Activated CD4-positive, alpha-beta memory T cell treated with anti-CD3 and anti-CD28 coated beads for 36 hours (primary cell): Measurements from ENCODE around the gene FERMT2. TPM values are rescaled to one million over a fixed set of nuclear protein-coding genes. Genes with fewer than 3 reads are reported as not detected.

Experiments used
- CTCF ChIA-PET: fragments of 350-600 bp; sonication (Branson Sonifier 250); formaldehyde crosslinking; loops from one replicate; lab custom pipeline; 2021; ENCODE audit warnings: antibody characterized with exemption, inconsistent platforms; lab: Charles Lee
- POLR2A ChIA-PET: fragments of 350-600 bp; sonication (Branson Sonifier 250); formaldehyde crosslinking; loops from one replicate; lab custom pipeline; 2021; ENCODE audit warnings: antibody characterized with exemption; lab: Charles Lee
- DNase-seq: peaks from one replicate; pipeline ENCODE4 v3.0.0-alpha.2; 2020
- H3K27ac Mint-ChIP-seq: one replicate; pipeline ENCODE4 v1.8.0; 2021; ENCODE audit warnings: mixed read lengths
- H3K27me3 Mint-ChIP-seq: one replicate; pipeline ENCODE4 v1.8.0; 2021; ENCODE audit warnings: mixed read lengths
- H3K36me3 Mint-ChIP-seq: one replicate; pipeline ENCODE4 v1.8.0; 2021; ENCODE audit warnings: mixed read lengths
- H3K4me1 Mint-ChIP-seq: one replicate; pipeline ENCODE4 v1.8.0; 2021; ENCODE audit warnings: low read depth, mixed read lengths
- H3K4me3 Mint-ChIP-seq: one replicate; pipeline ENCODE4 v1.8.0; 2021; ENCODE audit warnings: mild to moderate bottlenecking, mixed read lengths
- H3K9me3 Mint-ChIP-seq: one replicate; pipeline ENCODE4 v1.8.0; 2021; ENCODE audit warnings: mixed read lengths
- intact Hi-C: fragments of 100-400 bp; cut with micrococcal nuclease; formaldehyde crosslinking; loops from one replicate; pipeline ENCODE4 v1.15.1; 2023
- total RNA-seq, 2 experiments: library from RNA; stranded (reverse); gene quantifications; one replicate each; pipeline ENCODE4 v1.2.3, GENCODE V29; 2021

FERMT2 gene
- total RNA-seq, 2 experiments from 2014 or later = 3.8 to 5.3 TPM

DNA sequence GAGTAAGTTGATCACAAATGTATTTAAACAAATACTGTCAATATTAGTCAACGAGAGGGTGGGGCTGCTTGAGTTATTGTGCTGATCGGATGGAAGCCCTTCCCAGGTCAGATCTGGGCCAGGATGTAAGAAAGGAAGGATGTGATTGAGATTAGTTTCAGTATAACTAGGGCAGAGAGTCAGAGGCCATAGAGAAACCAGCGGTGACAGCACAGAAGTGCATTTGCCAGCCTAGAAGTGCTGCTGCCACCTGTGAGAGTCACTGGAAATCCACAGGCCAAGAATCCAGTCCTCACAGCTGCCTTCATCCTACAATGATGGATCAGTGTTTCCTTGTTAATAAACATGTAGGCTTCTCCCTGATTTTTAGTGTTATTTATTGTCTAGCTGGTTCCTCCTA, 9.8 kb upstream of the FERMT2 start:
- Mint-ChIP-seq H3K36me3 (no peaks in the 10 kb centered on the region), H3K27ac (no peak overlapping the region), H3K4me3 (no peak overlapping the region), H3K4me1 (peaks cover 7% of the 10 kb centered on the region), H3K27me3 (no peaks in the 10 kb centered on the region), H3K9me3 (no peaks in the 10 kb centered on the region)
- intact Hi-C loops = loop anchor here (1.0 to 5.0 kb wide), 2 partner anchors 137 to 347 kb away; no protein-coding TSS in a partner anchor
- peak; percentile 32 for DNase-seq
- POLR2A ChIA-PET = no interaction called here
- CTCF ChIA-PET = interaction anchor here (0.6 to 6.1 kb wide), 28 partner anchors 8 to 1872 kb away, joined by 3 to 69 read pairs (median 3); partner anchors contain the start of gene FERMT2

DNA sequence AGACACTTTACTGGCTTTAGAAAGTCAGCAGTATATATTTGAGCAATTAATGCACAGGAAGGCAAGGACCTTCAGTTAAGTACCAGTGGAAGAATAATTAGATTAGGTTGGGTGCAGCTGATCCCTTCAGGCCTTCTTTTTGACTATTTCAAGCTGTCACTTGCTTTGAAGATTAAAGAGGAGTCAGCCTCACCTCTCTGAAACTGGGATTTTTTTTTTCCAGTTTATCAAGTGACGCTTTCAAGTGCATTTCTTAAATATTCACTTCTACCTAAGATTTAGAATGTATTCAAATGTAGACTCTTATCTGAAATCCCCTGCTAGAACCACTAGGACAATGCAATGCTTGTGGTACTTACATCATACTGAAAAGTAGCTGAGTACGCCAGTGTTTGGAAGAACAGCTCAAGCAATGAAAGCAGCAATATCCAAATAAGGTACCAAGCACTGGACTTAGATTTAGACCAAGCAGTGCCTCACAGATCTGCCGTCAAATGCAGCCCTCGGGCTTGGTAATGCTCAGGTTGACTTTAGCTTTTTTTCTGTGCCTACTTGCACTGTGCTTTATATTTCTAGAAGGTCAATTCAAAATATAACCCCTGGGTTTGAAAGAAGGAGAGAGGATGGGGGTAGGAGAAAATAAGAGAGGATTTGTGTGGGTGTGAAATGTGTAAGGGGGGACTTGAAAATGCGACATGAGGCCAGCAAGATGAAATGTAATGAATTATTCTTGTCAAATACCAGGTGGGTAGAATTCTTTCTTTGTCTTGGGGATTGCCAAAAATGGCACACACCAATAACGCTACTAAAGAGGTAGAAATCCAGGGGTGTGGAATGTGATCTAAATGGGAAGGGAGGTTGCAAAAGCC, 3.7 kb upstream of the FERMT2 start:
- DNase-seq = no peak
- ChIA-PET CTCF (interaction anchor here (1.2 kb wide), 1 partner anchor 9 kb away, joined by 3 read pairs; no protein-coding TSS in a partner anchor), POLR2A (no interaction called here)
- Mint-ChIP-seq H3K27ac (peak overlapping the region; percentile 26), H3K4me1 (peaks cover 29% of the 10 kb centered on the region), H3K27me3 (peaks cover 22% of the 10 kb centered on the region), H3K4me3 (no peak overlapping the region), H3K36me3 (no peaks in the 10 kb centered on the region), H3K9me3 (no peaks in the 10 kb centered on the region)
- intact Hi-C loops = loop anchor here (1.0 to 10.0 kb wide), 2 partner anchors 32 to 540 kb away; no protein-coding TSS in a partner anchor

DNA sequence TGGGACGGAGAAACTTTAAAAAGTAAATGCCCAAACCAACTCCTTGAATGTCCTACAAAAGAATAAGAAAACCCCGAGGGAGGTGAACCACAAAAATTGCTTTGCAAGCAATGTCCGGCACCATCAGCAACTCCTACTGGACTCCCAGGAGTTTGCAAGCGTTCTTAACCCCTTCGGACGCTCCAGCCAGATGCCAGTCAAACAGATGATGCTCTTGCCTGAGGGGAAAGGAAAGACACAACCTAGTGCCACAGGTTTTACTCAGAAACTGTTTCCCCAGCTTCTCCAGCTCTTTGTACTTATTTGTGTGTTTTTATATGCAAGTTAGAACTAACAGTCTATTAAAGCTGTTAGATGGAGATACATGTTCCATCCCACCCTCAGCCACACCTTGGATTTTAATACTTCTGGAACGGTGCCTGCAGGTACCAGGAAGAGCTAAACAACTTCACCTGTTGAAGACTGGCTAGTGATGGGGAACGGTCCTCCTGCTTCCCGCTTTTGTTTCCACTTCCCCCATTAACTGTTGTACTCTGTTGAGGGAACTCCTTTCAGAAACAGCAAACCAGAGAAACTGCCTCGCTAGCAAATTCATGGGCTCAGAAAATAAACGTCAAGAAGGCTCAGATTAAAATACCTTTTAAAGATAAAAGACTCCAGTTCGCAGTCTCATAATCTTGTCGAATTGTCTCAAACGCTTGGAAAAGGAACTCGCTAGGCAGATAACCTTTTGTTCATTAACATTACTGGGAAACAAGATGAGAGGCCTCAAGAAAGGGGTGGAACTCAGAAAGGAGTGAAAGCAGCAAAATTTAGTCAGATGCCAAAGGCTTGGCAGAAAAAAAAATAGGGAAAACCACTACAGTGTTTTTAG, 1.1 kb upstream of the FERMT2 start:
- POLR2A ChIA-PET = no interaction called here
- DNase-seq = no peak
- H3K27me3 Mint-ChIP-seq = peaks cover 40% of the 10 kb centered on the region

DNA sequence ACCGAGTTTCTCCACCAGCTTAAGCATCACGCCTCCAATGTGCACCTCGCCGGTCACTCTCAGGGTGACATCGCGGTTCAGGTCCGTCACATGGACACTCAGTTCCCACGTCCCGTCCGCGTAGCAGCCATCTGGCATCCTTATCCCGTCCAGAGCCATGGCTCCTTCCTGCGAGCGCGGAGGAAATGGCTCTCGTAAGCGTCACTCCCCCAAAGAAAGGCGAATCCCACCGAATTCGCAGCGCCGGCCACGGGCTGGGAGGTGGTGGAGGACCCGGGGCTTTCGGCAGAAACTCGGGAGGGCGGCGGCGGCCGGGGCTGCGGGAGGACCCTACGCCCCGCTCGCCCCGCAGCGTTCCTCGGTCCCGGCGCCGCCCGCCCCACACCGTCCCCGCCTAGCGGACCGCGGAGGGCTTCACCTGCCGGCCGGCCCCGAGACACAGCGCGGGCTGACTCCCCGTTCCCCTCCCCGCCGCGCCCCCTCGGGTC, 396 bp downstream of the FERMT2 start:
- Mint-ChIP-seq H3K36me3 (no peaks in the 10 kb centered on the region), H3K4me1 (peaks cover 33% of the 10 kb centered on the region), H3K4me3 (peak overlapping the region; percentile 83), H3K27ac (peak overlapping the region; percentile 9), H3K9me3 (no peaks in the 10 kb centered on the region), H3K27me3 (peaks cover 45% of the 10 kb centered on the region)
- intact Hi-C loops = loop anchor here (1.0 to 10.0 kb wide), 4 partner anchors 32 to 536 kb away; partner anchors contain the start of gene DDHD1
- ChIA-PET POLR2A (no interaction called here), CTCF (interaction anchor here (1.4 kb wide), 1 partner anchor 10 kb away, joined by 4 read pairs; no protein-coding TSS in a partner anchor)
- peak; percentile 34 for DNase-seq

More for the DNA sequence above, 1.1 kb upstream of the FERMT2 start:
- Mint-ChIP-seq H3K4me1 (peaks cover 33% of the 10 kb centered on the region), H3K36me3 (no peaks in the 10 kb centered on the region), H3K27ac (no peak overlapping the region), H3K4me3 (peak overlapping the region; percentile 62), H3K9me3 (no peaks in the 10 kb centered on the region)
- CTCF ChIA-PET = interaction anchor here (0.8 to 1.1 kb wide), 2 partner anchors 9 to 10 kb away, joined by 3 to 4 read pairs; no protein-coding TSS in a partner anchor
- intact Hi-C loops = loop anchor here (2.0 to 10.0 kb wide), 3 partner anchors 201 to 537 kb away; partner anchors contain the start of gene DDHD1

DNA sequence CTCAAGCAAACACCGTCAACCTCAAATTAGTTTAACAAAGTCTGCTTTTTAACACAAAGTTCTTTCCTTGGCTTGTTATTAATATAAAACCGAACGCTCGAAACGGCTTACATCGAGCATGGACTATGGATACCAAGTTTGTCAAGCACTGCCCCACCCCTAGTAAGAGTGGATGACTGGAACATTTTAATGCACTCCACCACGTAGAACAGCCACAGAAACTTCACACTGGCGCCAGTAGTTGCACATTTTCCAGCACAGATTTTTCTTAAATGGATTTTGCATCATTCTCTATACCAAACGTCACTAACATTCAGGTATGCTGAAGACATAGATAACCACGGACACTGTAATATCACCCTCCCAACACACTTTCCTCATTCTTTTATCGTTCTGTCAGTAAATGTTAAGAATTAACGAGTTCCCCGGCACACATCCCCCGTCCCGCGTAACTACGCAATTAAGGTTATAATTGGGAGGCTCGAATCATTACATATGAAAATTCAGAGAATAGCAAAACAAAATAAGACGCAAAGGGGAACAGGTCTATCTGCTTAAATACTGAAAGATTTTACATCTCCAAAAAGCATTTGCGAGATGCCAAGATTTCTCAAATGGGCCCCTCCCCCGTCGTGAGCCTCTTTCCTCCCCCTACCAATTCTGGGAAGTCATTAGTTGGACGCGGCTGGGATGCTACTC, 990 bp downstream of the FERMT2 start:
- peak; percentile 23 for DNase-seq
- intact Hi-C loops = loop anchor here (1.0 to 10.0 kb wide), 4 partner anchors 32 to 535 kb away; partner anchors contain the start of gene DDHD1
- H3K4me3 Mint-ChIP-seq = peak overlapping the region; percentile 83
- peaks cover 47% of the 10 kb centered on the region for H3K27me3 Mint-ChIP-seq
- H3K27ac Mint-ChIP-seq = no peak overlapping the region
- ChIA-PET POLR2A (no interaction called here), CTCF (interaction anchor here (1.4 to 1.8 kb wide), 3 partner anchors 11 to 105 kb away, joined by 4 to 5 read pairs (median 5); no protein-coding TSS in a partner anchor)
- peaks cover 32% of the 10 kb centered on the region for H3K4me1 Mint-ChIP-seq
- H3K36me3 Mint-ChIP-seq = no peaks in the 10 kb centered on the region
- H3K9me3 Mint-ChIP-seq = no peaks in the 10 kb centered on the region

DNA sequence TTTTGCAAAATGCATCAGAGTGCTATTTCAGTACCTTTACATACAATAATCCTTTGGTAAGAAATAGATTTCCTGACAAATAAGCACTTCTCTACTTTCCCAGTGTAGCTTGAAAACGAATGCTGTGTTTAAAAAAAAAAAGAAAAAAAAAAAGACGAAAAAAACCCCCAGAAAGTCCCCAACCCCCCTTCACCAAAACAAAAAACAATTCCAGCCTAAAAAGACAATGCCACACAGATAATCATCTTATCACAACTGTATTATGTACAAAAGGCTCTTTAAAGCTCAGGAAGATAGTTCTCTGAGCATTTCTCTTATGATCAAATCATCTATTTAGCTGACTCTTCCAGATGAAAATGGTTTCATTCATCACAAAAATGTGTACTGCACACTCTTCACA, 1.6 kb downstream of the FERMT2 start:
- peak overlapping the region; percentile 83 for H3K4me3 Mint-ChIP-seq
- CTCF ChIA-PET = interaction anchor here (0.6 to 1.8 kb wide), 3 partner anchors 18 to 106 kb away, joined by 3 to 5 read pairs (median 5); no protein-coding TSS in a partner anchor
- H3K27me3 Mint-ChIP-seq = peaks cover 50% of the 10 kb centered on the region
- POLR2A ChIA-PET = interaction anchor here (0.6 to 1.0 kb wide), 2 partner anchors 11 to 13 kb away, joined by 3 to 4 read pairs; no protein-coding TSS in a partner anchor
- H3K4me1 Mint-ChIP-seq = peaks cover 28% of the 10 kb centered on the region
- no peak overlapping the region for H3K27ac Mint-ChIP-seq
- DNase-seq = no peak
- no peaks in the 10 kb centered on the region for H3K9me3 Mint-ChIP-seq
- intact Hi-C loops = no loop called here
- H3K36me3 Mint-ChIP-seq = no peaks in the 10 kb centered on the region

DNA sequence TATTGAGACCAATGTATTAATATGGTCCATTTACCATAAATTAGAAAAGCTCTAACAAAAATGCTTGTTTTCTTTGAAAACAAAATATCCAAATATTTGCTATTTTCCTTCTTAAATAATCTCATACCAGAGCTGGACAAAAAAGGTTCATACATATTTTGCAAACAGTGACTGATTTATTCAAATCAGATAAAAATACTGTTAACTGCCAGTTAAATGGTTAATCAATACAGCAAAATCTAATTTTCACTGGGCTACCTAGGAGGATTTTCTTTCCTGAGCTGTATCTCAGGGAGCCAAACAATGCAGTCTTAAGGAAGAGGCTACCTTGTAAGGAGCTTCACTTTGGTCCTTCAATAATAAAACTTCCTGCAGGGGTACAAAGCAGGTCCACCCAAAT, 2.0 kb downstream of the FERMT2 start:
- POLR2A ChIA-PET = interaction anchor here (0.5 to 1.0 kb wide), 3 partner anchors 11 to 124 kb away, joined by 3 to 4 read pairs (median 4); no protein-coding TSS in a partner anchor
- no peak overlapping the region for H3K4me3 Mint-ChIP-seq
- no peaks in the 10 kb centered on the region for H3K36me3 Mint-ChIP-seq
- no peaks in the 10 kb centered on the region for H3K9me3 Mint-ChIP-seq
- DNase-seq = no peak
- no peak overlapping the region for H3K27ac Mint-ChIP-seq
- CTCF ChIA-PET = interaction anchor here (0.6 to 1.8 kb wide), 4 partner anchors 18 to 170 kb away, joined by 3 to 5 read pairs (median 4); no protein-coding TSS in a partner anchor
- H3K27me3 Mint-ChIP-seq = peaks cover 50% of the 10 kb centered on the region
- intact Hi-C loops = no loop called here
- H3K4me1 Mint-ChIP-seq = peaks cover 24% of the 10 kb centered on the region

DNA sequence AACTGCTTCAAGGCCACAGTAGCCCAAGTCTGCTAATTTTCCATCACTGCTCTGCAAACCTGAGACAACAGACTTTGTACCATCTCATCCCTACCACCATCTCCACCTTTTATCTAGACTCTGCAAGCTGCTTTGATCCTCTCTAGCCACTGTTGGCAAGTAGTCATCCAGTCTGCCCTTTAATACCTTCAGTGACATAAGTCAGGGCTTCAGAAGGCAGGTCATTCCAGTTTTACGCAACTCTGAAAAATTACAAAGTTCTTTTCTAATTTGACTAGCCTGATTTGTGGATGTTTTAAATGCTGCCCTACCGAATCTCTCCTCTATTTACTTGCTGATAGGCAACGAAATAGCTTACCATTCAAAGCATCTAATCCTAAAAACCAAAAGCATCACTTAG, 2.8 kb downstream of the FERMT2 start:
- DNase-seq = no peak
- Mint-ChIP-seq H3K27ac (no peak overlapping the region), H3K4me1 (peaks cover 21% of the 10 kb centered on the region), H3K27me3 (peaks cover 50% of the 10 kb centered on the region), H3K4me3 (no peak overlapping the region), H3K36me3 (no peaks in the 10 kb centered on the region), H3K9me3 (no peaks in the 10 kb centered on the region)
- POLR2A ChIA-PET = interaction anchor here (1.0 kb wide), 1 partner anchor 12 kb away, joined by 4 read pairs; no protein-coding TSS in a partner anchor
- CTCF ChIA-PET = interaction anchor here (0.6 to 1.8 kb wide), 4 partner anchors 19 to 170 kb away, joined by 3 to 5 read pairs (median 4); no protein-coding TSS in a partner anchor
- intact Hi-C loops = no loop called here

DNA sequence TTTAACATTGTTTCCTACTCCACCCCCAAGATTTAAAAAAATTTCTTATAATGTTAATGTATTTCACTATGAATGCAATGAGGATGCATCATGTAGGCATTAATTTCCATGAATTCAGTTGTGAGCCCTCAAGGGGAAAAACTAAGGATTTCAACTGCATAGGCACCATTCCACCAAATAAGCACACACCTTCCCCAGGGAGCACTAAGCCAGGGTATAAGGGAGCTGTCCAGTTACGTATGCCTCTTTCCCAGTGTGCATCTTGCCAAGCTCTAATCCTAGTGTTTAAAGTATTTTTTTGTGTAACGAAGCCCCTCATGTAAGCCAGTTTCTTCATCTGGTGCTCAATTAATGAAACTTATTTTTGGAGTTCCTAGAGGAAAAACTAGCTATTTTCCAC, 6.6 kb downstream of the FERMT2 start:
- intact Hi-C loops = no loop called here
- no peak for DNase-seq
- ChIA-PET CTCF (interaction anchor here (1.1 kb wide), 1 partner anchor 17 kb away, joined by 3 read pairs; no protein-coding TSS in a partner anchor), POLR2A (no interaction called here)
- Mint-ChIP-seq H3K9me3 (no peaks in the 10 kb centered on the region), H3K27me3 (peaks cover 25% of the 10 kb centered on the region), H3K36me3 (peaks cover 1% of the 10 kb centered on the region), H3K27ac (no peak overlapping the region), H3K4me3 (no peak overlapping the region), H3K4me1 (peaks cover under 1% of the 10 kb centered on the region)

DNA sequence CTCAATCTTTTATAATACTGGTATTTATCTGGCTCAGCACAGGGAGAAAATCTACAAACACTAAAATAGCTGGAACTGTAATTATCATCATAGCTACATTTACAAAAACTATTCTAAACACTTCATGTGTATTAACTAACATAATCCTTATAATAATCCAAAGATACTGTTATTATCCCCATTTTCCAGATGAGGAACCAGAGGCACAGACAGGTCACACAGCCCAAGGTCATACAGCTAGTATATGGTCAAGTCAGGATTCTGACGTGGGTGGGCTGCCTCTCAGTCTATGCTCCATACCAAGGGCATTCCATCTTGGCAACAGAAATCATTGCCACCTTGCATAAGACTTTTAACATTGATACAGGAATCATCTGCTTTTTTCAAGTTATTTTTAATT, 11.4 kb downstream of the FERMT2 start:
- Mint-ChIP-seq H3K4me3 (no peak overlapping the region), H3K27me3 (peaks cover 1% of the 10 kb centered on the region), H3K4me1 (no peaks in the 10 kb centered on the region), H3K9me3 (no peaks in the 10 kb centered on the region), H3K36me3 (peaks cover 1% of the 10 kb centered on the region), H3K27ac (no peak overlapping the region)
- ChIA-PET POLR2A (no interaction called here), CTCF (no interaction called here)
- no peak for DNase-seq
- intact Hi-C loops = no loop called here
